AG04449 (cell line): Measurements from ENCODE around the gene BUB1B.

Experiments used
- CTCF ChIA-PET: fragments of 350-600 bp; formaldehyde crosslinking; extraction: SDS; loops from one replicate; lab custom pipeline; 2021; ENCODE audit warnings: antibody characterized with exemption; lab: Yijun Ruan, JAX
- POLR2A ChIA-PET: fragments of 400-600, 350-600 bp; formaldehyde crosslinking; extraction: SDS; loops from one replicate; lab custom pipeline; 2020; ENCODE audit warnings: antibody characterized with exemption, inconsistent platforms; lab: Yijun Ruan, JAX
- DNase-seq: peaks from one replicate; pipeline ENCODE4 v3.0.0-alpha.2; 2010; ENCODE audit warnings: low read depth, low spot score
- H3K4me3 ChIP-seq: 2 replicates; pipeline ENCODE4 v1.5.1; 2011; ENCODE audit warnings: low read depth, mild to moderate bottlenecking, control low read depth, low read length
- CTCF ChIP-seq: IDR thresholded peaks from one replicate; pipeline ENCODE4 v1.5.1; 2011; ENCODE audit warnings: mild to moderate bottlenecking, moderate library complexity, low read length, control low read depth, inconsistent platforms; ENCODE audit not compliant: insufficient read depth; ENCODE audit errors: missing control alignments

BUB1B gene

GRCh38 chr15:40229956-40230355, 69.1 kb downstream of the BUB1B start:
- DNase-seq: no peak
- POLR2A ChIA-PET: no interaction called here
- CTCF ChIA-PET: interaction anchor here (1.3 to 49.7 kb wide), 4 partner anchors 12 to 114 kb away, joined by 3 to 1718 read pairs (median 44); no protein-coding TSS in a partner anchor
- TF ChIP-seq CTCF: no peak
- no peak overlapping the region for H3K4me3 ChIP-seq

GRCh38 chr15:40232625-40233070, 71.8 kb downstream of the BUB1B start:
- TF ChIP-seq CTCF: no peak
- CTCF ChIA-PET: interaction anchor here (0.7 to 49.7 kb wide), 3 partner anchors 15 to 38 kb away, joined by 3 to 1718 read pairs (median 9); no protein-coding TSS in a partner anchor
- POLR2A ChIA-PET: no interaction called here
- DNase-seq: no peak
- no peak overlapping the region for H3K4me3 ChIP-seq

- no peak for DNase-seq
- ChIA-PET POLR2A (no interaction called here), CTCF (interaction anchor here (1.2 to 49.7 kb wide), 3 partner anchors 16 to 37 kb away, joined by 3 to 1718 read pairs (median 9); no protein-coding TSS in a partner anchor)
- H3K4me3 ChIP-seq: no peak overlapping the region
- no peak for TF ChIP-seq CTCF
Measured at GRCh38 chr15:40233727-40234577, 73.1 kb downstream of the BUB1B start.

GRCh38 chr15:40234783-40235182, 73.9 kb downstream of the BUB1B start:
- ChIA-PET POLR2A (no interaction called here), CTCF (interaction anchor here (1.2 to 49.7 kb wide), 3 partner anchors 15 to 36 kb away, joined by 3 to 1718 read pairs (median 9); no protein-coding TSS in a partner anchor)
- no peak for TF ChIP-seq CTCF
- no peak for DNase-seq
- no peak overlapping the region for H3K4me3 ChIP-seq

GRCh38 chr15:40235201-40235885, 74.5 kb downstream of the BUB1B start:
- TF ChIP-seq CTCF: no peak
- DNase-seq: no peak
- ChIA-PET CTCF (interaction anchor here (1.2 to 49.7 kb wide), 3 partner anchors 14 to 36 kb away, joined by 3 to 1718 read pairs (median 9); no protein-coding TSS in a partner anchor), POLR2A (no interaction called here)
- H3K4me3 ChIP-seq: no peak overlapping the region
